SK-N-SH (cell line): Measurements from ENCODE around the gene CDCP1. TPM values are rescaled to one million over a fixed set of nuclear protein-coding genes. Genes with fewer than 3 reads are reported as not detected.

Source experiments
- CTCF ChIA-PET: fragments of 300-600, 350-600 bp; formaldehyde crosslinking; extraction: SDS; loops from one replicate; lab custom pipeline; 2021; lab: Yijun Ruan, JAX
- POLR2A ChIA-PET: fragments of 350-600 bp; sonication (Branson Sonifier 250); formaldehyde crosslinking; extraction: SDS; loops from one replicate; lab custom pipeline; 2020; ENCODE audit warnings: antibody characterized with exemption, inconsistent platforms; lab: Yijun Ruan, JAX
- DNase-seq: peaks from one replicate; pipeline ENCODE4 v3.0.0; 2012
- H2AFZ ChIP-seq: fragments of 200-600 bp; sonication (generic); 2 replicates; pipeline ENCODE4 v1.8.1; 2016; ENCODE audit warnings: antibody characterized with exemption, mild to moderate bottlenecking, low read depth
- H3F3A ChIP-seq: fragments of 200-600 bp; sonication (generic); replicated peaks from 2 replicates; pipeline ENCODE3; 2016; ENCODE audit warnings: antibody characterized with exemption, mild to moderate bottlenecking; ENCODE audit not compliant: insufficient read depth
- H3K27ac ChIP-seq, 2 experiments: fragments of 200-500 bp in 1 of 2; fragments of 200-600 bp in 1 of 2; sonication (Bioruptor generic) in 1 of 2; sonication (generic), shearing (Covaris generic) in 1 of 2; 2 replicates each; pipeline versions ENCODE4 v1.5.1 to v1.6.1; 2014 to 2016; ENCODE audit warnings: low read depth in 2 of 2, inconsistent platforms in 1 of 2, low read length in 1 of 2, mild to moderate bottlenecking in 1 of 2, mixed read lengths in 1 of 2
- H3K27me3 ChIP-seq: fragments of 200-600 bp; sonication (generic), shearing (Covaris generic); 2 replicates; pipeline ENCODE4 v1.6.1; 2016; ENCODE audit warnings: mixed run types; ENCODE audit not compliant: insufficient read depth
- H3K36me3 ChIP-seq, 2 experiments: fragments of 200-500 bp in 1 of 2; fragments of 200-600 bp in 1 of 2; sonication (Bioruptor generic) in 1 of 2; sonication (generic) in 1 of 2; replicated peaks in 1 of 2; 2 replicates each; pipeline versions ENCODE3 to v1.5.1; 2014 to 2016; ENCODE audit warnings: low read length in 1 of 2, mild to moderate bottlenecking in 1 of 2; ENCODE audit not compliant: insufficient read depth in 2 of 2, control insufficient read depth in 1 of 2
- H3K4me1 ChIP-seq, 2 experiments: fragments of 200-500 bp in 1 of 2; fragments of 200-600 bp in 1 of 2; sonication (Bioruptor generic) in 1 of 2; sonication (generic), shearing (Covaris generic) in 1 of 2; 2 replicates each; pipeline versions ENCODE4 v1.5.1 to v1.6.1; 2014 to 2016; ENCODE audit warnings: low read depth in 1 of 2, low read length in 1 of 2, mixed run types in 1 of 2; ENCODE audit not compliant: insufficient read depth in 2 of 2, control insufficient read depth in 1 of 2
- H3K4me2 ChIP-seq: fragments of 200-600 bp; sonication (generic), shearing (Covaris generic); 2 replicates; pipeline ENCODE4 v1.6.1; 2017; ENCODE audit warnings: mixed run types
- H3K4me3 ChIP-seq, 2 experiments: fragments of 200-500 bp in 1 of 2; fragments of 200-600 bp in 1 of 2; sonication (Bioruptor generic) in 1 of 2; sonication (generic), shearing (Covaris generic) in 1 of 2; 2 replicates each; pipeline versions ENCODE4 v1.5.1 to v1.8.1; 2014 to 2016; ENCODE audit warnings: low read depth in 2 of 2, inconsistent platforms in 1 of 2, low read length in 1 of 2, mild to moderate bottlenecking in 1 of 2, mixed read lengths in 1 of 2, moderate library complexity in 1 of 2
- H3K79me2 ChIP-seq: fragments of 200-600 bp; sonication (generic); 2 replicates; pipeline ENCODE4 v1.8.1; 2017; ENCODE audit warnings: mild to moderate bottlenecking; ENCODE audit not compliant: insufficient read depth
- H3K9ac ChIP-seq: fragments of 200-600 bp; sonication (generic); 2 replicates; pipeline ENCODE4 v1.6.1; 2017; ENCODE audit warnings: mixed run types
- H3K9me2 ChIP-seq: fragments of 200-600 bp; sonication (generic); 2 replicates; pipeline ENCODE4 v1.6.1; 2017; ENCODE audit warnings: mixed run types
- H3K9me3 ChIP-seq: fragments of 200-600 bp; sonication (generic); 2 replicates; pipeline ENCODE4 v1.6.1; 2017; ENCODE audit warnings: mixed run types, mild to moderate bottlenecking, moderate library complexity
- H4K20me1 ChIP-seq: fragments of 200-600 bp; sonication (generic); 2 replicates; pipeline ENCODE4 v1.6.1; 2017; ENCODE audit warnings: mild to moderate bottlenecking, mixed run types; ENCODE audit not compliant: insufficient read depth
- CHD2 ChIP-seq: fragments of 150-350 bp; IDR thresholded peaks from 2 replicates; pipeline ENCODE4 v1.6.1; 2018; ENCODE audit warnings: low read length; ENCODE audit not compliant: partially characterized antibody
- ELF1 ChIP-seq: IDR thresholded peaks from 2 replicates; pipeline ENCODE4 v1.4.0; 2012
- EP300 ChIP-seq, 2 experiments: IDR thresholded peaks; 2 replicates each; pipeline versions ENCODE4 v1.4.0 to v1.6.1; 2012; ENCODE audit warnings: borderline replicate concordance in 1 of 2, low read depth in 1 of 2, low read length in 1 of 2
- FOSL2 ChIP-seq: IDR thresholded peaks from 2 replicates; pipeline ENCODE4 v1.4.0; 2012; ENCODE audit warnings: low read depth, mild to moderate bottlenecking, moderate library complexity, borderline replicate concordance
- FOXM1 ChIP-seq: IDR thresholded peaks from 2 replicates; pipeline ENCODE4 v1.4.0; 2012; ENCODE audit warnings: low read depth, mild to moderate bottlenecking
- GABPA ChIP-seq: IDR thresholded peaks from 2 replicates; pipeline ENCODE4 v1.4.0; 2012; ENCODE audit warnings: low read depth, mild to moderate bottlenecking
- JUND ChIP-seq: IDR thresholded peaks from 2 replicates; pipeline ENCODE4 v1.4.0; 2012
- MEF2A ChIP-seq: IDR thresholded peaks from 2 replicates; pipeline ENCODE4 v1.4.0; 2012; ENCODE audit warnings: low read depth, borderline replicate concordance
- NFIC ChIP-seq: IDR thresholded peaks from 2 replicates; pipeline ENCODE4 v1.4.0; 2012; ENCODE audit warnings: borderline replicate concordance
- NRF1 ChIP-seq: IDR thresholded peaks from 2 replicates; pipeline ENCODE4 v1.6.1; 2012; ENCODE audit warnings: low read depth, mild to moderate bottlenecking, low read length
- RCOR1 ChIP-seq: fragments of 150-350 bp; IDR thresholded peaks from 2 replicates; pipeline ENCODE4 v1.6.1; 2017; ENCODE audit warnings: antibody characterized with exemption, low read length
- RFX5 ChIP-seq: IDR thresholded peaks from 2 replicates; pipeline ENCODE4 v1.6.1; 2012; ENCODE audit warnings: mild to moderate bottlenecking, improper control_type of control experiment, low read length
- RXRA ChIP-seq: IDR thresholded peaks from 2 replicates; pipeline ENCODE4 v1.4.0; 2012; ENCODE audit warnings: low read depth, mild to moderate bottlenecking, borderline replicate concordance
- SMC3 ChIP-seq: IDR thresholded peaks from 2 replicates; pipeline ENCODE4 v1.6.1; 2012; ENCODE audit warnings: low read depth, low read length, improper control_type of control experiment
- TEAD4 ChIP-seq: IDR thresholded peaks from 2 replicates; pipeline ENCODE4 v1.4.0; 2012; ENCODE audit warnings: mild to moderate bottlenecking, borderline replicate concordance; ENCODE audit not compliant: insufficient read depth
- USF2 ChIP-seq: fragments of 150-350 bp; IDR thresholded peaks from 2 replicates; pipeline ENCODE4 v1.6.1; 2017; ENCODE audit warnings: antibody characterized with exemption, low read length, low read depth, borderline replicate concordance
- ZBTB33 ChIP-seq: IDR thresholded peaks from 2 replicates; pipeline ENCODE4 v1.4.0; 2012; ENCODE audit warnings: low read depth, borderline replicate concordance
- WGBS: methylation state at CpG from one replicate; pipeline ENCODE4 v1.1.6; 2017; ENCODE audit warnings: low lambda C conversion rate; 5-methylcytosine and 5-hydroxymethylcytosine counted together
- polyA plus RNA-seq, 3 experiments: library from polyadenylated mRNA; depleted of rRNA; stranded (reverse); fragments of >200 nt; gene quantifications; 2 replicates each; pipeline ENCODE4 v1.2.3, GENCODE V29; 2012
- TF ChIP-seq, protein P1 (sequence below): fragments of 200-600 bp; sonication (generic); IDR thresholded peaks from 2 replicates; pipeline ENCODE4 v1.6.1; 2017; ENCODE audit warnings: antibody characterized with exemption, mild to moderate bottlenecking, moderate library complexity
- TF ChIP-seq, protein P2 (sequence below): IDR thresholded peaks from 2 replicates; pipeline ENCODE4; 2012

The CDCP1 gene
- polyA plus RNA-seq, 1 of the 3 experiments (the other 2 are of a cell fraction) = 3.6 TPM

DNA sequence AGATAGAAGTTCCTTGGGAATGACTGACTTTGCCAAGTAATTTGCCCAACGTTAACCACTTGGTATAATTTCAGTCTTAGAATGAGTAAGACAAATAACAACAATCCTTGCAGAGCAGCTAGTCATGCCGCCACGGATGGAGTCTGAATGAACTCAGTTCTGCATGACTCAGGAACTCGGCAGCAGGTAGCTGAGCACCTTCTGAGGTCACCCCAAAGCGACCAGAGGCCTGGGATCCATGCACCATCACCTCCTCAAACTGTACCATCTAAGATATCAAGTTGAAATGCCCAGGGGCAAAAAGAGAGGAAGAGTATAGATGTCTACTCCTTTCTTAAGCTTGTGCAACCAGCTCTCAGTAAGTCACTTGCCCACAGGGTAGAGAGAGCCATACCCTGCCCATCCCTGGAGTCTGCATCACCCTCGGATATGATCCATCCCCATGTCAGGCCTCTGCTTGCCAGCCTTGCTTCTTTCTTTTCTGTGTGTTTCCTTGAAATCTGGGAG lies 8.5 kb upstream of the CDCP1 start:
- CTCF ChIA-PET = interaction anchor here (0.7 to 2.0 kb wide), 5 partner anchors 9 to 114 kb away, joined by 3 to 9 read pairs (median 4); partner anchors contain the start of gene CDCP1
- 53% methylated on average over 6 of the region's 6 CpGs for WGBS
- no peaks in the 10 kb centered on the region for H3K79me2 ChIP-seq
- no peak for DNase-seq
- H3F3A ChIP-seq = peaks cover 8% of the 10 kb centered on the region
- TF ChIP-seq FOSL2 (peak; percentile 41; the same call in 1 of the 2 replicates), RXRA (peak; percentile 17; the same call in 1 of the 2 replicates), JUND (peak; percentile 41; the same call in 1 of the 2 replicates), SMC3 (no peak)
- H3K27me3 ChIP-seq = no peaks in the 10 kb centered on the region
- H3K27ac ChIP-seq = peak overlapping the region in 1 of 2 experiments; percentile 19; a peak in 1 of 4 replicates
- no peaks in the 10 kb centered on the region for H3K9me2 ChIP-seq
- H3K9ac ChIP-seq = no peak overlapping the region
- H2AFZ ChIP-seq = no peak overlapping the region; the same call in 1 of the 2 replicates
- no peak overlapping the region for H3K4me2 ChIP-seq
- POLR2A ChIA-PET = no interaction called here
- H3K4me3 ChIP-seq = no peak overlapping the region
- peaks cover 6% of the 10 kb centered on the region; the same call in 1 of the 2 replicates for H3K9me3 ChIP-seq
- no peaks in the 10 kb centered on the region for H4K20me1 ChIP-seq
- H3K4me1 ChIP-seq = no peaks in the 10 kb centered on the region; a peak in 1 of 4 replicates
- no peaks in the 10 kb centered on the region for H3K36me3 ChIP-seq

GRCh38 chr3:45153658-45154437 lies 7.7 kb upstream of the CDCP1 start:
- H3K27ac ChIP-seq = peak overlapping the region in 1 of 2 experiments; percentile 19; a peak in 1 of 4 replicates
- WGBS = 59% methylated on average over 4 of the region's 5 CpGs
- no peak overlapping the region for H3K9ac ChIP-seq
- no peaks in the 10 kb centered on the region for H3K9me2 ChIP-seq
- H3K4me3 ChIP-seq = no peak overlapping the region
- no peaks in the 10 kb centered on the region for H4K20me1 ChIP-seq
- peaks cover 6% of the 10 kb centered on the region; the same call in 1 of the 2 replicates for H3K9me3 ChIP-seq
- H3K4me1 ChIP-seq = no peaks in the 10 kb centered on the region; a peak in 1 of 4 replicates
- POLR2A ChIA-PET = no interaction called here
- H3F3A ChIP-seq = peaks cover 8% of the 10 kb centered on the region
- H3K4me2 ChIP-seq = no peak overlapping the region
- no peaks in the 10 kb centered on the region for H3K27me3 ChIP-seq
- H3K79me2 ChIP-seq = no peaks in the 10 kb centered on the region
- H2AFZ ChIP-seq = no peak overlapping the region
- CTCF ChIA-PET = interaction anchor here (1.0 to 2.0 kb wide), 3 partner anchors 8 to 114 kb away, joined by 4 to 9 read pairs (median 5); partner anchors contain the start of gene CDCP1
- TF ChIP-seq TEAD4 = no peak
- no peak for TF ChIP-seq EP300 (IDR thresholded peaks at IDR 0.05; ENCODE audit: borderline replicate concordance in 1 of 2, low read depth in 1 of 2, low read length in 1 of 2)
- no peak for TF ChIP-seq RFX5
- no peak for TF ChIP-seq CHD2
- TF ChIP-seq USF2 = no peak
- TF ChIP-seq GABPA = no peak
- TF ChIP-seq, protein P1, sequence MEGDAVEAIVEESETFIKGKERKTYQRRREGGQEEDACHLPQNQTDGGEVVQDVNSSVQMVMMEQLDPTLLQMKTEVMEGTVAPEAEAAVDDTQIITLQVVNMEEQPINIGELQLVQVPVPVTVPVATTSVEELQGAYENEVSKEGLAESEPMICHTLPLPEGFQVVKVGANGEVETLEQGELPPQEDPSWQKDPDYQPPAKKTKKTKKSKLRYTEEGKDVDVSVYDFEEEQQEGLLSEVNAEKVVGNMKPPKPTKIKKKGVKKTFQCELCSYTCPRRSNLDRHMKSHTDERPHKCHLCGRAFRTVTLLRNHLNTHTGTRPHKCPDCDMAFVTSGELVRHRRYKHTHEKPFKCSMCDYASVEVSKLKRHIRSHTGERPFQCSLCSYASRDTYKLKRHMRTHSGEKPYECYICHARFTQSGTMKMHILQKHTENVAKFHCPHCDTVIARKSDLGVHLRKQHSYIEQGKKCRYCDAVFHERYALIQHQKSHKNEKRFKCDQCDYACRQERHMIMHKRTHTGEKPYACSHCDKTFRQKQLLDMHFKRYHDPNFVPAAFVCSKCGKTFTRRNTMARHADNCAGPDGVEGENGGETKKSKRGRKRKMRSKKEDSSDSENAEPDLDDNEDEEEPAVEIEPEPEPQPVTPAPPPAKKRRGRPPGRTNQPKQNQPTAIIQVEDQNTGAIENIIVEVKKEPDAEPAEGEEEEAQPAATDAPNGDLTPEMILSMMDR = no peak
- TF ChIP-seq ZBTB33 = no peak
- no peak for TF ChIP-seq NFIC
- no peak for TF ChIP-seq RCOR1
- TF ChIP-seq MEF2A = no peak
- TF ChIP-seq ELF1 = no peak
- no peak for TF ChIP-seq FOXM1
- TF ChIP-seq NRF1 = no peak
- TF ChIP-seq, protein P2, sequence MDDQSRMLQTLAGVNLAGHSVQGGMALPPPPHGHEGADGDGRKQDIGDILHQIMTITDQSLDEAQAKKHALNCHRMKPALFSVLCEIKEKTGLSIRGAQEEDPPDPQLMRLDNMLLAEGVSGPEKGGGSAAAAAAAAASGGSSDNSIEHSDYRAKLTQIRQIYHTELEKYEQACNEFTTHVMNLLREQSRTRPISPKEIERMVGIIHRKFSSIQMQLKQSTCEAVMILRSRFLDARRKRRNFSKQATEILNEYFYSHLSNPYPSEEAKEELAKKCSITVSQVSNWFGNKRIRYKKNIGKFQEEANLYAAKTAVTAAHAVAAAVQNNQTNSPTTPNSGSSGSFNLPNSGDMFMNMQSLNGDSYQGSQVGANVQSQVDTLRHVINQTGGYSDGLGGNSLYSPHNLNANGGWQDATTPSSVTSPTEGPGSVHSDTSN = no peak
- no peak for DNase-seq
- no peaks in the 10 kb centered on the region for H3K36me3 ChIP-seq
